Skeletal muscle cell (primary cell): ENCODE results near the gene BICRAL.
"Not testable (repeated sequence)": the region's sequence is repeated elsewhere in the genome, so short reads cannot be mapped to it uniquely, and the experiment has no call there.

Source experiments
- DNase-seq: peaks from one replicate; pipeline ENCODE4 v3.0.0-alpha.2; 2010; ENCODE audit warnings: low read depth
- H3K4me3 ChIP-seq: 2 replicates; pipeline ENCODE4 v1.5.1; 2011; ENCODE audit warnings: low read depth, mild to moderate bottlenecking, control low read depth, low read length, moderate library complexity

BICRAL gene

DNA sequence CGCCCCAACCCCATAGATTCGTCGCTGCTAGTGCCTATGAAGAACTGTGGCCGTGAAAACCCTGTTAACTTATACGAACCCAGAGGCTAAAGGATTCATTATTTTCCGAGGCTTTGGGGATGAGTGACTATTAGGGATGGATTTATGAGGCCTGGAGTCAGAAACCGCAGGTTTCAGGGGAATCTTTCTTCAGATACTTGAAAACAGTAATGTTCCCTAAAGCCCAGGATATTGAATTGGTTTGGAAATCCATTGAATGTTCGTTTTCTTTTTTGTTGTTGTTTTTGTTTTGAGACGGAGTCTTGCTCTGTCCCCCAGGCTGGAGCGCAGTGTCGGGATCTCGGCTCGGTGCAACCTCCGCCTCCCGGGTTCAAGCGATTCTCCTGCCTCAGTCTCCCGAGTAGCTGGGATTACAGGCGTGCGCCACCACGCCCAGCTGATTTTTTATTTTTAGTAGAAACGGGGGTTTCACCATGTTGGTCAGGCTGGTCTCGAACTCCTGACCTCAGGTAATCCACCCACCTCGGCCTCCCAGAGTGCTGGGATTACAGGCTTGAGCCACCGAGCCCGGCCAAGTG, 98.5 kb downstream of the BICRAL start:
- H3K4me3 ChIP-seq: peak overlapping the region; percentile 81
- DNase-seq: not testable (repeated sequence)

DNA sequence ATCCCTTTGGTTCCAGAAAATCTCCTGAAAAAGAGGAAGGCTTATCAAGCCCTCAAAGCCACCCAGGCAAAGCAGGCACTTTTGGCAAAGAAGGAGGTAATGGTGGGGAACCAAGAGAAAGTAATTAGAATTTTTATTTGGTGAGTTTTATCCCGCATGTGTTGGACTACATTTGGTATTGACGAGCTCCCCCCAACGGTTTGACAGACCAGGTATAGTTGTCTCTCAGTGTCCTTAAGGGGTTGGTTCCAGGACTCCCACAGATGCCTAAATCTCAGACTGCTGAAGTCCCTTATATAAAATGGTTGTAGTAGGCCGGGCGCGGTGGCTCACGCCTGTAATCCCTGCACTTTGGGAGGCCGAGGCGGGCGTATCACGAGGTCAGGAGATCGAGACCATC, 99.0 kb downstream of the BICRAL start:
- H3K4me3 ChIP-seq: peak overlapping the region; percentile 81
- DNase-seq: not testable (repeated sequence)

DNA sequence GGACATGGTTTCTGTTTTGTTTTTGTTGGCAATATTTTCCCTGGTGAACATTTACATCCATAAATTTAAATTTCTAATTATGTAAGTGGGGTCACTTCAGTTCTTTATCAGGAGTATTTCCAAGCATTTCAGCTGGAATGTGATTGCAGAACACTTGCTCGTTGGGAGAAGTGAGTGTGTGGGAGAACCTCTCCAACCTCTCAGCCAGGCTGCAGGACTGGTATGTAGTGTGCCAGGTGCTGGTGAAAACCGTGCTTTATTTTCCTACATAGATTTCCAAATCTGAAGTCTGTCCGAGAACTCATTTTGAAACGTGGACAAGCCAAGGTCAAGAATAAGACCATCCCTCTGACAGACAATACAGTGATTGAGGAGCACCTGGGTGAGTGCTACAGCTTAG, 103.8 kb downstream of the BICRAL start:
- DNase-seq: no peak
- H3K4me3 ChIP-seq: no peak overlapping the region

DNA sequence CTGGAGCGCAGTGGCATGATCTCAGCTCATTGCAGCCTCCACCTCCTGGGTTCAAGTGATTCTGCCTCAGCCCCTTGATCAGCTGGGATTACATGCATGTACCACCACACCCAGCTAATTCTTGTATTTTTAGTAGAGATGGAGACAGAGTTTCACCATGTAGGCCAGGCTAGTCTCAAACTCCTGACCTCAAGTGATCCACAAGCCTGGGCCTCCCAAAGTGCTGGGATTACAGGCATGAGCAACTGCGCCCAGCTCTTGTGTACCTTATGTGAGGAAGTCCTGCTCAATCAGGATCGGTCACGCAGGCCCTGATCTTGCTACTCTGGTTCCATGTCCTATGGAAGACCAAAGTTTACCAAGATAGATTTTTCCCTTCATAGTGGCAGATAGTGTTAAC, 106.3 kb downstream of the BICRAL start:
- DNase-seq, H3K4me3 ChIP-seq: not testable (repeated sequence)

DNA sequence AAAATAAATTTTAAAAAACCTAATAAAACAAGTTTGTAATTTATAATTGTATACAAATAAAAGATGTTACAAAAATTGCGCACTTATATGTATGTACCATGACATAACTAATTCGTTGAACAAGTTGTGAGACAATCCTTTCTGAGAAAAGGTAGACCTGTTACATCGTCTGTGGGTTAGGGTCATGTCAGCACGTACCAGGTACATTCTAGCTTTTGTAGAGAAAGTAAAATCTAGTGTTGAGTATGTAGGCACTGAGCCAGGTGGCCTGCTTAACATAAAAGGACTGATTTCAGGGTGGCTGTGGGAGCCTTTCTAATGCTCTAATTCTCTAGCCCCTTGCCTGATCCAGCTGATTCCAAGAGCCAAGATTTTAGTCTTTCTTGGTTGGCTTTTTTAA, 108.0 kb downstream of the BICRAL start:
- no peak for DNase-seq
- H3K4me3 ChIP-seq: peak overlapping the region; percentile 81

DNA sequence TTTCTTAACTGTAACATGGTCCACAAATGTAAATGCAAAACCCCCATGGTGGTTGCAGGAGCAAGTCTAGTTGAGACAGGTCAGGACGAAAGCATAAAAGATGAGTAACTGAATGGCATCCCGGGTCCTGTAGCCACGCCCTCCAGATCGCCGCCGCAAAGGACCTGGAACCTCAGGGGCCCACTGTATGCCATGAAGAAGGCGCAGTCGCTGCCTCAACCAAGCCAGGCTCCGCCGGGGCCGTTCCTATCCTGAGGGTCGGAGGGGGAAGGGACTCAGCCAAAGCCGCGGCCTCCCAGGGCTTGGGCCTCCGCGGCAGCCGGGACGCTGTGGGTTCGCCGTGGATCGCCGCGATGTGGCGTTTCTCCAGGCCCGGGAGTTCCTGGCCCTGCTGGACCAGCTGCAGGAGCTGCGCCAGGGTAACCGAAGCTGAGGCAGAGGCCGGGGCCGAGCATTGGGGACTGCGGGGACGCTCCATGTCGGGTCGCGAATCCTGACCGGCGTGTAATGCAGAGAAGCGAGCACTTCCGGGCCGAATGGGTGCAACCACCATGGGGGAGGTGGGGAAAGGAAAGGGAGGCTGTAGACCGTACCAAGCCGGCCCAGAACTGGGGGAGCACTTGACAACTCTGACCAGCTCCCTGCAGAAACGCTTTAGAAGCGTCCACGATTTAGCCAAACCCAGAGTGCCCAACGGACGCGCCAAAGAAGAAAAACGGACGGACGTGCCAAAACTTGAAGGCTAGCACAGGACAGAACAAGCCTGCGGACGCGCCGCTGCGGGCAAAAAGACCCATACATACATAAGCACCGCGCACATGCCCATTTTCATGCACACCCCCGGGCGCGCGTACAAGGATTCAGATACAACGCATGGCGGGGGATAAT, 108.7 kb downstream of the BICRAL start:
- DNase-seq: peak; percentile 95
- peak overlapping the region; percentile 81 for H3K4me3 ChIP-seq

DNA sequence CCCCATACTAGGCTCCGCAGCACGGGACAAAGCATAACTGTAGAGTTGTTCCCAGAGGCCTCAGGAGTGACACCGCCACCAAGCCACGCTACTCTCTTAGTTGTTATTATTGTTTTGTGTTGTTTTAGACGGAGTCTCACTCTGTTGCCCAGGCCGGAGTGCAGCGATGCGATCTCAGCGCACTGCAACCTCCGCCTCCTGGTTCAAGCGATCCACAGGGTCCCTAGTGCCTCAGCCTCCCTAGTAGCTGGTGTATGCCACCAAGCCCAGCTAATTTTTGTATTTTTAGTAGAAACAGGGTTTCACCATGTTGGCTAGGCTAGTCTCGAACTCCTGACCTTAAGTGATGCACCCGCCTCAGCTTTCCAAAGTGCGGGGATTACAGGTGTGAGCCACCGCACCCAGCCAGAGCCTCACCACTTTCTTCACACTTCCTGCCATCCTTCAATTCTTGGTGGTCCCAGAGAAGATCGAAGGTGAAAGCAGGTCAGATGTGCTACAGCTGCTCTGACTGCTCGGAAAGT, 109.4 kb downstream of the BICRAL start:
- peak overlapping the region; percentile 81 for H3K4me3 ChIP-seq
- no peak for DNase-seq

DNA sequence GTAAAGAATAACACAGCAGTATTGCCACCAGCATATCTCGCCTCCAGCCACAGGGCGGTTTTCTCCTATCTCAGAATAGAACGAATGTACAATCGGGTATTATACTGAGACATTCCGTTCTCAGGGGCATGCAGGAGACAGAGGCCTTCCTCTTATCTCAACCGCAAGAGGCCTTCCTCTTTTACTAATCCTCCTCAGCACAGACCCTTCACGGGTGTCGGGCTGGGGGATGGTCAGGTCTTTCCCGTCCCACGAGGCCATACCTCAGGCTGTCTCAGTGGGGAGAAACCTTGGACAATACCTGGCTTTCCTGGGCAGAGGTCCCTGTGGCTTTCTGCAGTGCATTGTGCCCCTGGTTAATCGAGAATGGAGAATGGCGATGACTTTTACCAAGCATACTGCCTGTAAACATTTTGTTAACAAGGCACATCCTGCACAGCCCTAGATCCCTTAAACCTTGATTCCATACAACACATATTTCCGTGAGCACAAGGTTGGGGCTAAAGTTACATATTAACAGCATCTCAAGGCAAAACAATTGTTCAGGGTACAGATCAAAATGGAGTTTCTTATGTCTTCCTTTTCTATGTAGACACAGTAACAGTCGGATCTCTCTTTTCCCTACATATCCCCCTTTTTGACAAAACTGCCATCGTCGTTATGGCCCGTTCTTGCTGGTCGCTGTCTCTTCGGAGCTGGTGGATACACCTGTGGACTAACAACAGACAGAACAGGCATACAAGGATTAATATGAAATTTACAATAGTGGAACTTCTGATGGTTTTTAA, 112.4 kb downstream of the BICRAL start:
- H3K4me3 ChIP-seq, DNase-seq: not testable (repeated sequence)

DNA sequence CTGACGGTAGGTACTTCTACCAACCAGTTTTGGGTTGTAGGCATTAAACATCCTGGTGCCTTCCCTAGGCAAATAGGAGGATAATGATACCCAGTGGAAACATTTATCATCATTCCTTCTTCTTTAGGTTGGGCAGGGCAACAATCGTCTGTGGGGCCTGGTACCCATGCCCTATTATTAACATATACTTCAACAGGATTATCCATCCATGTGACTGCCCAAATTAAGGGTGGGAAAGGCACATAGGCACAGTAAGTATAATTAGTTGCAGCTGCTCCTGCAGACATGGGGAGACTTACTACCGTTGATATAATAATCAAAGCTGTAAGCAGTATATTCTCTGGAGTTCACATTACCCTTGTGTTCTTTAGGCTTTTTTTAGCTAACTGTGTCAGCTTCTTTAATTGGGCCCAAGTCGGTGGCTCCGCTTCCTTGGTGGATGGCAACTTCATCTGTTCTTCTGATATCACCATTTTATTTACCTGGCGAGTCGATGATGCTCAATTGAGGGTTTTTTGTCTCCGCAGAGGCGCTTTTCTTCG, 114.4 kb downstream of the BICRAL start:
- no peak for DNase-seq
- no peak overlapping the region for H3K4me3 ChIP-seq

DNA sequence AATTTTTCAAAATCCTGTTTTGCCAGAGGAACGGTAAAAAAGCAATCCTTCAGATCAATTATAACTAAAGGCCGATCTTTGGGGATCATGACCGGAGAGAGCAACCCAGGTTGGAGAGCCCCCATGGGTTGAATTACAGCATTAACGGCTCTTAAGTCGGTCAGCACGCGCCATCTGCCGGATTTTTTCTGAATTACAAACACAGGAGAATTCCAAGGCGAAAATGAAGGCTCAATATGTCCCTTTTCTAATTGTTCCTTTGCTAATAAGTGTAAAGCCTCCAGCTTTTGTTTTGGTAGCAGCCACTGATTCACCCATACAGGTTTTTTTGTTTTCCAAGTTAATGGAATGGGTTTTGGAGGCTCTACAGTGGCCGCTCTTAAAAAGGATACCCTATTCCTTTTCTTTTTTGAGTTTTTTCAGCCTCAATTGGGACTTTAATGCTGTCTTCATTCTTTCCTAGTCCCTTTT, 117.1 kb downstream of the BICRAL start:
- H3K4me3 ChIP-seq: no peak overlapping the region
- DNase-seq: no peak

DNA sequence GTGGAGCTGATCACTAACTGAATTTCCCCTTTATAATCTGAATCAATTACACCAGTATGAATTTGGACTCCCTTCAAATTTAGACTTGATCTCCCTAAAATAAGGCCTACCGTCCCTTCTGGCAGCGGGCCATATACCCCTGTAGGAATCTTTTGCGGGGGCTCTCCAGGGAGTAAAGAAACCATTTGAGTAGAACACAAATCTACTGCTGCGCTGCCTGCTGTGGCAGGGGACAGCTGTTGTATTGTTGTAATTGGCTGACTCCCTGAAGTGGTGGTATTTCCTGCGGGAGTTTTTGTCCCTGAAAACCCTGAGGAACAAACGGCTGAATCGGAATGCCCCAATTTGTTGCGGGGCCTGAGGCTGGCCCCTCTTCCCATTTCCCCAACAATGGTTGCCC, 118.0 kb downstream of the BICRAL start:
- no peak for DNase-seq
- H3K4me3 ChIP-seq: no peak overlapping the region

DNA sequence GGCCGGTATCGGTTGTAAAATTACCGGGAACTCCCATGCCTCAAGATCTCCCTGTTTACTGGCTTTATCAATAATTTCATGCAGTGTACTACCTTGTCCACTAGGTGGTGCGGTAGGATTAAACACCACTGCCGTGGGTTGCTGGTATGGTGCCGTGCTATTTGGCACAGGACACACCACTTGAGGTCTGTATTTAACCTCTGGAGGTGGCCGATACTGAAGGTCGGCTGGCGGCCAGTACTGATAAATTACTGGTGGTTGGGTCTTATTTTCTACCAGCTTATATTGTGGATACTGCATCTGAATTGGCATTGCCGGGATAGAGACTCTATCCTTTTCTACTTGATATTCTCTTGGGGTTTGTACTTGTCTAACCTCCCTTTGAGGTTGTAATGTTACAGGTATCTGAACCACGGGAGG, 119.7 kb downstream of the BICRAL start:
- peak; percentile 30 for DNase-seq
- H3K4me3 ChIP-seq: no peak overlapping the region

DNA sequence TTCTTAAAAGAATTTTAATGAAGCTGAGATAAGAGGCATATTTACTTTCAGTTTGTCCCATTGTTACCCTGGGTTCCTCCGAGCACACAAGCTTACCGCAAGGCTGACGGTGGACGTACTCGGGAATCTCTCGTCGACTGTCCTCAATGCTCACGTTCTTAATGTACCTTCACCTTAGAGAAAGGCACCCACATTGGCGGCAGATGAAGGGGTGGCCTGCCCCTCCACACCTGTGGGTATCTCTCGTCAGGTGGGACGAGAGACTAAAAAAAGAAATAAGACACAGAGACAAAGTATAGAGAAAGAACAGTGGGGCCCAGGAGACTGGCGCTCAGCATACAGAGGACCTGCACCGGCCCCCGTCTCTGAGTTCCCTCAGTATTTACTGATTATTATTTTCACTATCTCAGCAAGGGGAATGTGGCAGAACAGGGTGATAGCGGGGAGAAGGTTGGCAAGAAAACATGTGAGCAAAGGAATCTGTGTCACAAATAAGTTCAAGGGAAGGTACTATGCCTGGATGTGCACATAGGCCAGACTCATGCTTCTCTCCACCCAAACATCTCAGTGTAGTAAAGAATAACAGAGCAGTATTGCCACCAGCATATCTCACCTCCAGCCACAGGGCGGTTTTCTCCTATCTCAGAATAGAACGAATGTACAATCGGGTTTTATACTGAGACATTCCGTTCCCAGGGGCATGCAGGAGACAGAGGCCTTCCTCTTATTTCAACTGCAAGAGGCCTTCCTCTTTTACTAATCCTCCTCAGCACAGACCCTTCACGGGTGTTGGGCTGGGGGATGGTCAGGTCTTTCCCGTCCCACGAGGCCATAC, 120.8 kb downstream of the BICRAL start:
- DNase-seq, H3K4me3 ChIP-seq: not testable (repeated sequence)

DNA sequence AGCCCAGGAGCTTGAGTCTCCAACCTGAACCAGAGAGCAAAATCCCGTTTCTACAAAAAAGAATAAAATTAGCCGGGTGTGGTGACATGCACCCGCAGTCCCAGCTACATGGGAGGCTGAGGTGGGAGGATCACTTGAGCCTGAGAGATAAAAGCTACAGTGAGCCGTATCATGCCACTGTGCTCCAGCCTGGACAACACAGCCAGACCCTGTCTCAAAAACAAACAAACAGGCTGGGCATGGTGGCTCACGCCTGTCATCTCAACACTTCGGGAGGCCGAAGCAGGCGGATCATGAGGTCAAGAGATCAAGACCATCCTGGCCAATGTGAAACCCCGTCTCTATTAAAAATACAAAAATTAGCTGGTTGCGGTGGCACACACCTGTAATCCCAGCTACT, 122.6 kb downstream of the BICRAL start:
- no peak for DNase-seq
- H3K4me3 ChIP-seq: no peak overlapping the region

DNA sequence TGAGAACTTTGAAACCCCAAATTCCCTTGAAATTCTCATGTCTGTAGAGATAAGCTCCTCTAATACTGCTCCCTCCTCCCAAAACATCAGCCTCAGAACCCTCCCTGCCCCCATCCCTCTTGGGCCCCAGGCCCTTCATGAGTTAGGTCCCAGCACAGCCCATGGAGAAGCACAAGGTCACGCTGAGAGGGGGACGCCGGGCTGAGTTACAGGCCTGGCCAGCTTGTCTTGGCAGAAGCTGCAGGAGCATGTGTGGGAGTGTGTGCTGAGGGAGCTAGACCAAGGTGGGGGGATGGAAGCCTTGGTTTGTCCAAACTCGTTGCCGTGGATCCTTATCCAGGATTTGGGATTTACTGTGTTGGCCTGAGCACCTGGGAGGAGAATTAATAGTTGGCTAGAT, 125.5 kb downstream of the BICRAL start:
- no peak for DNase-seq
- no peak overlapping the region for H3K4me3 ChIP-seq

DNA sequence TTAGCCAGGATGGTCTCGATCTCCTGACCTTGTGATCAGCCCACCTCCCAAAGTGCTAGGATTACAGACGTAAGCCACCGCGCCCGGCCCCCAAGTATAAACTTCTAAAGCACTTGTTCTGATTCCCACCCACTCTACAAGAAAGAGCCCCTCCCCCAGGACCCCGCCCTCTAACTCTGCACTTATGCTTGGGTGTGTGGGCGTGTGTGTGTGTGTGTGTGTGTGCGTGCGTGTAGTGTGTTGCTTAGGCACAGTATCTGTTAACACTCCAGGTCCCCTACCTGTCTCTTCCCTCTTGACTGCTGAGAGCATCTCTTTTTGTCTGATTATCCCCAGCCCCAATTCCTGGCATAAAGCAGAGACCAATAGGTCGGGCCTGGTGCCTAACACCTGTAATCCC, 128.0 kb downstream of the BICRAL start:
- H3K4me3 ChIP-seq: no peak overlapping the region
- no peak for DNase-seq

DNA sequence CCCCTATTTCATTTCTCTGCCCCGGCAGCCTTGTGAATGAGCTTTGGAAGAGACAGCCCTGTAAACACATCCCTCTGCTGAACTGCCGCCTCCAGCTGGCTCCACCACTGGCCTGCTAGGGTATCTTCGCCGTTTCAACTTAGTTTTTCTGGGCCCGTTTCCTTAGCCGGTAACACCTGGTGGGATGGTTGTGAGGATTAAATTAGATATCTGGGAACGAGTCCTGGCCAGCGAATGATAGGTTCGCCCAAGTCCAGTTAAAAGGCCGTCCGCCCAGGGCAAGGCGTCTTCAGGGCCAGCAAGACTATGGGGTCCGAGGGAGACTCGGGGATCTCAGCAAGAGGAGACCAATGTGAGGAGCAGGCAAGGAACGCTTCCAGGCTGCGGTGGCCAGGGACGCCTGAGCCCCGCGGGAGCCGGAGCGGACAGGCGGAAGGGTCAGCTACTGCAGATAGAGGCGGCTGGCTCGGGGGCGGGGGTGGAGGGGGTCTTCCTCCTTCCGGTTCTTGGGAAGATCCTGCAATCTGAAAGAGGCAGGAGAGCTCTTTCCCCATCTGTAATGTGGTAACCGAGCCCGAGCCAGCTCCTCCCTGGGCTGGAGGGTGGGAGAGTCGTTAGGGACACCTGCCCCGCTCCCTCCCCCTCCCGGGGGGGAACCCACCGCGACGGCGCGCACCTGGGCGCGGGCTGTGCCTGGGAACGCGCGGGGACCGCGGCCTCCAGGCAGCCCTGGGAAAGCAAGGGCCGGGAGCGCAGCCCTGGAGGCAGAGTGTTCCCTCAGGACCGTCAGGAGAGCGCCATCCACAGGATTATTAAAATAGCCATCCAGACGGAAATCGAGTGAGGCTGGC, 129.5 kb downstream of the BICRAL start:
- DNase-seq: no peak
- H3K4me3 ChIP-seq: peak overlapping the region; percentile 17

DNA sequence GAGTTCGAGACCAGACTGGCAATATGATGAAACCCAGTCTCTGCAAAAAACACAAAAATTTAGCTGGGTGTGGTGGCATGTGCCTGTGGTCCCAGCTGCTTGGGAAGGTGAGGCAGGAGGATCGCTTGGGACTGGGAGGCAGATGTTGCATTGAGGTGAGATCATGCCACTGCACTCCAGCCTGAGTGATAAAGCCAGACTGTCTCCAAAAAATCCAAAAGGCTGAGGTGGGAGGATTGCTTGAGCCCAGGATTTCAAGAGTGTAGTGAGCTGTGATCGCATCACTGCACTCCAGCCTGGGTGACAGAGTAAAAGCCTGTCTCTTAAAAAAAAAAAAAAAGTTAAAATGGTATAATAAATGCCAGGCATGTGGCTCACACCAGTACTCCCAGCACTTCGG, 132.7 kb downstream of the BICRAL start:
- H3K4me3 ChIP-seq: no peak overlapping the region
- no peak for DNase-seq
